WTC11 (cell line): ENCODE data around the gene C10orf90. TPM values are rescaled to one million over a fixed set of nuclear protein-coding genes. Genes with fewer than 3 reads are reported as not detected.

Source experiments
- ATAC-seq: fragments of 200-7000 bp; cut with Tn5 transposase; 2 replicates; pipeline ENCODE4 v1.10.0; 2021; ENCODE audit warnings: mild to moderate bottlenecking, moderate library complexity
- CTCF ChIA-PET: fragments of 300-600 bp; sonication (Branson Sonifier 250); formaldehyde crosslinking; loops from one replicate; lab custom pipeline; 2021; ENCODE audit warnings: antibody characterized with exemption; lab: Charles Lee
- POLR2A ChIA-PET: fragments of 350-600 bp; sonication (Branson Sonifier 250); formaldehyde crosslinking; loops from one replicate; lab custom pipeline; 2021; ENCODE audit warnings: antibody characterized with exemption; lab: Charles Lee
- DNase-seq: peaks from one replicate; pipeline ENCODE4 v3.0.0; 2021; ENCODE audit warnings: low spot score
- H3K27ac Mint-ChIP-seq: 2 replicates; pipeline ENCODE4 v1.8.0; 2021; ENCODE audit warnings: mixed read lengths
- H3K27me3 Mint-ChIP-seq: 2 replicates; pipeline ENCODE4 v1.8.0; 2021; ENCODE audit warnings: low read depth, mild to moderate bottlenecking, moderate library complexity, mixed read lengths
- H3K36me3 Mint-ChIP-seq: 2 replicates; pipeline ENCODE4 v1.8.0; 2021; ENCODE audit warnings: mixed read lengths
- H3K4me1 Mint-ChIP-seq: 2 replicates; pipeline ENCODE4 v1.8.0; 2022; ENCODE audit warnings: mixed read lengths
- H3K4me3 Mint-ChIP-seq: 2 replicates; pipeline ENCODE4 v1.8.0; 2021; ENCODE audit warnings: mild to moderate bottlenecking, moderate library complexity, mixed read lengths
- H3K9me3 Mint-ChIP-seq: 2 replicates; pipeline ENCODE4 v1.8.0; 2021; ENCODE audit warnings: mixed read lengths
- FOXJ3 ChIP-seq: sonication (generic); formaldehyde crosslinking; IDR thresholded peaks from 2 replicates; pipeline ENCODE4 v1.9.0; 2021; ENCODE audit warnings: missing genetic modification reagents, mild to moderate bottlenecking, borderline replicate concordance
- SOX15 ChIP-seq: fragments of 250-450 bp; sonication (Bioruptor Pico); IDR thresholded peaks from 2 replicates; pipeline ENCODE4 v1.9.0; 2021; ENCODE audit warnings: mild to moderate bottlenecking
- total RNA-seq: library from RNA; stranded (reverse); gene quantifications from 3 replicates; pipeline ENCODE4 v1.2.3, GENCODE V29; 2021
- TF ChIP-seq, protein P1 (sequence below): sonication (generic); formaldehyde crosslinking; IDR thresholded peaks from 2 replicates; pipeline ENCODE4 v1.8.1; 2023; ENCODE audit warnings: mild to moderate bottlenecking, missing genetic modification reagents
- TF ChIP-seq, protein P2 (sequence below): sonication (generic); formaldehyde crosslinking; IDR thresholded peaks from 2 replicates; pipeline ENCODE4 v1.8.0; 2022; ENCODE audit warnings: mild to moderate bottlenecking, missing genetic modification reagents
- TF ChIP-seq, protein P3 (sequence below): sonication (generic); formaldehyde crosslinking; IDR thresholded peaks from 2 replicates; pipeline ENCODE4 v1.8.1; 2023; ENCODE audit warnings: mild to moderate bottlenecking, moderate library complexity, missing genetic modification reagents
- TF ChIP-seq, protein P4 (sequence below): sonication (generic); formaldehyde crosslinking; IDR thresholded peaks from 2 replicates; pipeline ENCODE4 v1.8.1; 2023; ENCODE audit warnings: mild to moderate bottlenecking, missing genetic modification reagents, borderline replicate concordance
- TF ChIP-seq, protein P5 (sequence below): sonication (generic); formaldehyde crosslinking; conservative IDR thresholded peaks from 2 replicates; pipeline ENCODE4 v1.8.1; 2023; ENCODE audit warnings: mild to moderate bottlenecking, low read depth, missing genetic modification reagents, moderate library complexity
- TF ChIP-seq, protein P6 (sequence below): sonication (generic); formaldehyde crosslinking; IDR thresholded peaks from 2 replicates; pipeline ENCODE4 v1.8.1; 2022; ENCODE audit warnings: missing genetic modification reagents, borderline replicate concordance
- TF ChIP-seq, protein P7 (sequence below): sonication (generic); formaldehyde crosslinking; IDR thresholded peaks from 2 replicates; pipeline ENCODE4 v1.8.1; 2022; ENCODE audit warnings: low read depth, mild to moderate bottlenecking, moderate library complexity, missing genetic modification reagents, borderline replicate concordance

C10orf90 gene
- total RNA-seq, 1 experiment from 2014 or later: 0.85 TPM

DNA sequence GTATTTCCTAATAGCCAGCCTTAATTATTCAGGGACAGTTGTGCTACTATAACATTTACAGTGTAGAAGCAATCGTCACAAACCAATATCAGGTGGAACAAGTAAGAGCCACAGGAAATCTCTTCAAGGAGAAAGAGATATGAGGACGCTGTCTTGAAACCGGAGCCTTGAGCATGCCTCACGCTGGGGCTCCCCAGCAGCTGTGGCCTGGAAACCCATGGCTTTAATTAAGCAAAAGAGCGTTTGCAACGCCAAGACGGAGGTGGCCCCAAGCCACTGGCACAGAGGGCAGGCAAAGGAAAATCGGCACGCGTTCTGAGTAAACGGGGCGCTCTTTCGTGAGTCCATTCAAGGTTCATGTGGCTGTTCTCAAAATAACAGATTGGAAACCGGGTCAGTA is 84.4 kb downstream of the C10orf90 start (continued):
- TF ChIP-seq, protein P1, sequence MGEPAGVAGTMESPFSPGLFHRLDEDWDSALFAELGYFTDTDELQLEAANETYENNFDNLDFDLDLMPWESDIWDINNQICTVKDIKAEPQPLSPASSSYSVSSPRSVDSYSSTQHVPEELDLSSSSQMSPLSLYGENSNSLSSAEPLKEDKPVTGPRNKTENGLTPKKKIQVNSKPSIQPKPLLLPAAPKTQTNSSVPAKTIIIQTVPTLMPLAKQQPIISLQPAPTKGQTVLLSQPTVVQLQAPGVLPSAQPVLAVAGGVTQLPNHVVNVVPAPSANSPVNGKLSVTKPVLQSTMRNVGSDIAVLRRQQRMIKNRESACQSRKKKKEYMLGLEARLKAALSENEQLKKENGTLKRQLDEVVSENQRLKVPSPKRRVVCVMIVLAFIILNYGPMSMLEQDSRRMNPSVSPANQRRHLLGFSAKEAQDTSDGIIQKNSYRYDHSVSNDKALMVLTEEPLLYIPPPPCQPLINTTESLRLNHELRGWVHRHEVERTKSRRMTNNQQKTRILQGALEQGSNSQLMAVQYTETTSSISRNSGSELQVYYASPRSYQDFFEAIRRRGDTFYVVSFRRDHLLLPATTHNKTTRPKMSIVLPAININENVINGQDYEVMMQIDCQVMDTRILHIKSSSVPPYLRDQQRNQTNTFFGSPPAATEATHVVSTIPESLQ (CRISPR knock-in tag): no peak
- TF ChIP-seq FOXJ3 (CRISPR knock-in tag): no peak
- TF ChIP-seq, protein P2, sequence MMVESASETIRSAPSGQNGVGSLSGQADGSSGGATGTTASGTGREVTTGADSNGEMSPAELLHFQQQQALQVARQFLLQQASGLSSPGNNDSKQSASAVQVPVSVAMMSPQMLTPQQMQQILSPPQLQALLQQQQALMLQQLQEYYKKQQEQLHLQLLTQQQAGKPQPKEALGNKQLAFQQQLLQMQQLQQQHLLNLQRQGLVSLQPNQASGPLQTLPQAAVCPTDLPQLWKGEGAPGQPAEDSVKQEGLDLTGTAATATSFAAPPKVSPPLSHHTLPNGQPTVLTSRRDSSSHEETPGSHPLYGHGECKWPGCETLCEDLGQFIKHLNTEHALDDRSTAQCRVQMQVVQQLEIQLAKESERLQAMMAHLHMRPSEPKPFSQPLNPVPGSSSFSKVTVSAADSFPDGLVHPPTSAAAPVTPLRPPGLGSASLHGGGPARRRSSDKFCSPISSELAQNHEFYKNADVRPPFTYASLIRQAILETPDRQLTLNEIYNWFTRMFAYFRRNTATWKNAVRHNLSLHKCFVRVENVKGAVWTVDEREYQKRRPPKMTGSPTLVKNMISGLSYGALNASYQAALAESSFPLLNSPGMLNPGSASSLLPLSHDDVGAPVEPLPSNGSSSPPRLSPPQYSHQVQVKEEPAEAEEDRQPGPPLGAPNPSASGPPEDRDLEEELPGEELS: no peak
- TF ChIP-seq, protein P3, sequence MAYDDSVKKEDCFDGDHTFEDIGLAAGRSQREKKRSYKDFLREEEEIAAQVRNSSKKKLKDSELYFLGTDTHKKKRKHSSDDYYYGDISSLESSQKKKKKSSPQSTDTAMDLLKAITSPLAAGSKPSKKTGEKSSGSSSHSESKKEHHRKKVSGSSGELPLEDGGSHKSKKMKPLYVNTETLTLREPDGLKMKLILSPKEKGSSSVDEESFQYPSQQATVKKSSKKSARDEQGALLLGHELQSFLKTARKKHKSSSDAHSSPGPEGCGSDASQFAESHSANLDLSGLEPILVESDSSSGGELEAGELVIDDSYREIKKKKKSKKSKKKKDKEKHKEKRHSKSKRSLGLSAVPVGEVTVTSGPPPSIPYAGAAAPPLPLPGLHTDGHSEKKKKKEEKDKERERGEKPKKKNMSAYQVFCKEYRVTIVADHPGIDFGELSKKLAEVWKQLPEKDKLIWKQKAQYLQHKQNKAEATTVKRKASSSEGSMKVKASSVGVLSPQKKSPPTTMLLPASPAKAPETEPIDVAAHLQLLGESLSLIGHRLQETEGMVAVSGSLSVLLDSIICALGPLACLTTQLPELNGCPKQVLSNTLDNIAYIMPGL: no peak
- TF ChIP-seq, protein P4, sequence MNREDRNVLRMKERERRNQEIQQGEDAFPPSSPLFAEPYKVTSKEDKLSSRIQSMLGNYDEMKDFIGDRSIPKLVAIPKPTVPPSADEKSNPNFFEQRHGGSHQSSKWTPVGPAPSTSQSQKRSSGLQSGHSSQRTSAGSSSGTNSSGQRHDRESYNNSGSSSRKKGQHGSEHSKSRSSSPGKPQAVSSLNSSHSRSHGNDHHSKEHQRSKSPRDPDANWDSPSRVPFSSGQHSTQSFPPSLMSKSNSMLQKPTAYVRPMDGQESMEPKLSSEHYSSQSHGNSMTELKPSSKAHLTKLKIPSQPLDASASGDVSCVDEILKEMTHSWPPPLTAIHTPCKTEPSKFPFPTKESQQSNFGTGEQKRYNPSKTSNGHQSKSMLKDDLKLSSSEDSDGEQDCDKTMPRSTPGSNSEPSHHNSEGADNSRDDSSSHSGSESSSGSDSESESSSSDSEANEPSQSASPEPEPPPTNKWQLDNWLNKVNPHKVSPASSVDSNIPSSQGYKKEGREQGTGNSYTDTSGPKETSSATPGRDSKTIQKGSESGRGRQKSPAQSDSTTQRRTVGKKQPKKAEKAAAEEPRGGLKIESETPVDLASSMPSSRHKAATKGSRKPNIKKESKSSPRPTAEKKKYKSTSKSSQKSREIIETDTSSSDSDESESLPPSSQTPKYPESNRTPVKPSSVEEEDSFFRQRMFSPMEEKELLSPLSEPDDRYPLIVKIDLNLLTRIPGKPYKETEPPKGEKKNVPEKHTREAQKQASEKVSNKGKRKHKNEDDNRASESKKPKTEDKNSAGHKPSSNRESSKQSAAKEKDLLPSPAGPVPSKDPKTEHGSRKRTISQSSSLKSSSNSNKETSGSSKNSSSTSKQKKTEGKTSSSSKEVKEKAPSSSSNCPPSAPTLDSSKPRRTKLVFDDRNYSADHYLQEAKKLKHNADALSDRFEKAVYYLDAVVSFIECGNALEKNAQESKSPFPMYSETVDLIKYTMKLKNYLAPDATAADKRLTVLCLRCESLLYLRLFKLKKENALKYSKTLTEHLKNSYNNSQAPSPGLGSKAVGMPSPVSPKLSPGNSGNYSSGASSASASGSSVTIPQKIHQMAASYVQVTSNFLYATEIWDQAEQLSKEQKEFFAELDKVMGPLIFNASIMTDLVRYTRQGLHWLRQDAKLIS (CRISPR knock-in tag): no peak

DNA sequence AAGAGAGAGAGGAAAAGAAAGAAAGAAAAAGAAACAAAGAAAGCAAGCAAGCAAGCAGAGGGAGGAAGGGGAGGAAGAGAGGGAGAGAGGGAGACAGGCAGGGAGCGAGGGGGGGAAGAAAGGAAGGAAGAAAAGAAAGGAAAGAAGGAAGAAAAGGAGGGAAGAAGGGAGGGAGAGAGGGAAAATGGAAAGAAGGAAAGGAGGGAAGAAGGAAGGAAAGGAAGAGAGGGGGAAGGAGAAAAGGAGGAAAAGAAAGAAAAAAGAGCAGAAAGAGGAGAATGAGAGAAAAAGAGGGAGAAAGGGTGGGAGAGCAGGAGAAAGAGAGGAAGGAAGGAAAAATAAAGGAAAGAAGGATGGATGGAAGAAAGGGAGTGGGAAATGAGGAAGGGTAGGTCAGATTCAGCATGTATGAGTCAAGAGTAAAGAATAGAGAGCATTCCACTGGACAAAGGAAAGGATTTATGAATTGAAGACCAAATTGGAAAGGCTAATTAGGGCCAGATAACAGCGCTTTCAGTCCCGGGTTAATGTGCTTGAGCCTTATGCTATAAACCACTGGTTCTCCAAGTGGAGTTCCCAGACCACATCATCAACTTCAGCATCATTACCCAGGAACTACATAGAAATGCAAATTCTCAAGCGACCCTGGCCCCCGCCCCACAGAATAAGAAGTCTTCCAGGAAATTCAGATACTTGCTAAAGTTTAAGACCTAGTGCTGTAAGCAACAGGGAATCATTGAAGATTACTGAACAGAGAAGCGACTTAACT is 85.1 kb downstream of the C10orf90 start:
- no peak overlapping the region for H3K4me3 Mint-ChIP-seq
- no peak for ATAC-seq
- no peak for DNase-seq
- no peaks in the 10 kb centered on the region; the same call in 1 of the 2 replicates for H3K27me3 Mint-ChIP-seq
- H3K27ac Mint-ChIP-seq: no peak overlapping the region
- TF ChIP-seq, protein P5, sequence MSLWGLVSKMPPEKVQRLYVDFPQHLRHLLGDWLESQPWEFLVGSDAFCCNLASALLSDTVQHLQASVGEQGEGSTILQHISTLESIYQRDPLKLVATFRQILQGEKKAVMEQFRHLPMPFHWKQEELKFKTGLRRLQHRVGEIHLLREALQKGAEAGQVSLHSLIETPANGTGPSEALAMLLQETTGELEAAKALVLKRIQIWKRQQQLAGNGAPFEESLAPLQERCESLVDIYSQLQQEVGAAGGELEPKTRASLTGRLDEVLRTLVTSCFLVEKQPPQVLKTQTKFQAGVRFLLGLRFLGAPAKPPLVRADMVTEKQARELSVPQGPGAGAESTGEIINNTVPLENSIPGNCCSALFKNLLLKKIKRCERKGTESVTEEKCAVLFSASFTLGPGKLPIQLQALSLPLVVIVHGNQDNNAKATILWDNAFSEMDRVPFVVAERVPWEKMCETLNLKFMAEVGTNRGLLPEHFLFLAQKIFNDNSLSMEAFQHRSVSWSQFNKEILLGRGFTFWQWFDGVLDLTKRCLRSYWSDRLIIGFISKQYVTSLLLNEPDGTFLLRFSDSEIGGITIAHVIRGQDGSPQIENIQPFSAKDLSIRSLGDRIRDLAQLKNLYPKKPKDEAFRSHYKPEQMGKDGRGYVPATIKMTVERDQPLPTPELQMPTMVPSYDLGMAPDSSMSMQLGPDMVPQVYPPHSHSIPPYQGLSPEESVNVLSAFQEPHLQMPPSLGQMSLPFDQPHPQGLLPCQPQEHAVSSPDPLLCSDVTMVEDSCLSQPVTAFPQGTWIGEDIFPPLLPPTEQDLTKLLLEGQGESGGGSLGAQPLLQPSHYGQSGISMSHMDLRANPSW (CRISPR knock-in tag): no peak
- TF ChIP-seq, protein P6, sequence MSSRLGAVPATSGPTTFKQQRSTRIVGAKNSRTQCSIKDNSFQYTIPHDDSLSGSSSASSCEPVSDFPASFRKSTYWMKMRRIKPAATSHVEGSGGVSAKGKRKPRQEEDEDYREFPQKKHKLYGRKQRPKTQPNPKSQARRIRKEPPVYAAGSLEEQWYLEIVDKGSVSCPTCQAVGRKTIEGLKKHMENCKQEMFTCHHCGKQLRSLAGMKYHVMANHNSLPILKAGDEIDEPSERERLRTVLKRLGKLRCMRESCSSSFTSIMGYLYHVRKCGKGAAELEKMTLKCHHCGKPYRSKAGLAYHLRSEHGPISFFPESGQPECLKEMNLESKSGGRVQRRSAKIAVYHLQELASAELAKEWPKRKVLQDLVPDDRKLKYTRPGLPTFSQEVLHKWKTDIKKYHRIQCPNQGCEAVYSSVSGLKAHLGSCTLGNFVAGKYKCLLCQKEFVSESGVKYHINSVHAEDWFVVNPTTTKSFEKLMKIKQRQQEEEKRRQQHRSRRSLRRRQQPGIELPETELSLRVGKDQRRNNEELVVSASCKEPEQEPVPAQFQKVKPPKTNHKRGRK (CRISPR knock-in tag): peak; percentile 100
- TF ChIP-seq, protein P7, sequence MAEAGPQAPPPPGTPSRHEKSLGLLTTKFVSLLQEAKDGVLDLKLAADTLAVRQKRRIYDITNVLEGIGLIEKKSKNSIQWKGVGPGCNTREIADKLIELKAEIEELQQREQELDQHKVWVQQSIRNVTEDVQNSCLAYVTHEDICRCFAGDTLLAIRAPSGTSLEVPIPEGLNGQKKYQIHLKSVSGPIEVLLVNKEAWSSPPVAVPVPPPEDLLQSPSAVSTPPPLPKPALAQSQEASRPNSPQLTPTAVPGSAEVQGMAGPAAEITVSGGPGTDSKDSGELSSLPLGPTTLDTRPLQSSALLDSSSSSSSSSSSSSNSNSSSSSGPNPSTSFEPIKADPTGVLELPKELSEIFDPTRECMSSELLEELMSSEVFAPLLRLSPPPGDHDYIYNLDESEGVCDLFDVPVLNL (CRISPR knock-in tag): no peak
- TF ChIP-seq SOX15 (CRISPR knock-in tag): no peak
- no peaks in the 10 kb centered on the region for H3K9me3 Mint-ChIP-seq
- ChIA-PET POLR2A (no interaction called here), CTCF (interaction anchor here (0.6 to 1.0 kb wide), 2 partner anchors 13 to 81 kb away, joined by 3 read pairs; no protein-coding TSS in a partner anchor)
- H3K36me3 Mint-ChIP-seq: no peaks in the 10 kb centered on the region
- peaks cover 35% of the 10 kb centered on the region for H3K4me1 Mint-ChIP-seq
